Measurements from ENCODE around the gene CARF.
A peak's percentile ranks its signal among the peaks of the same experiment; 100 is the strongest.
"Not testable (repeated sequence)": the region's sequence is repeated elsewhere in the genome, so short reads cannot be mapped to it uniquely, and the experiment has no call there.

CARF gene
- 2.5 to 34.9 (median 33.4) reads per million in 3 experiments for total RNA-seq

- DNase-seq: peak; percentile 92
Measured at GRCh38 chr2:202911512-202912341, at the start of gene CARF, which contains the start of gene WDR12. TSS of gene CARF (plus strand) at chr2:202912275. CDS start at chr2:202941903, 29,628 bp downstream. TSS of gene WDR12 (minus strand) at chr2:202911673. CDS start at chr2:202911476, 197 bp downstream.

DNA sequence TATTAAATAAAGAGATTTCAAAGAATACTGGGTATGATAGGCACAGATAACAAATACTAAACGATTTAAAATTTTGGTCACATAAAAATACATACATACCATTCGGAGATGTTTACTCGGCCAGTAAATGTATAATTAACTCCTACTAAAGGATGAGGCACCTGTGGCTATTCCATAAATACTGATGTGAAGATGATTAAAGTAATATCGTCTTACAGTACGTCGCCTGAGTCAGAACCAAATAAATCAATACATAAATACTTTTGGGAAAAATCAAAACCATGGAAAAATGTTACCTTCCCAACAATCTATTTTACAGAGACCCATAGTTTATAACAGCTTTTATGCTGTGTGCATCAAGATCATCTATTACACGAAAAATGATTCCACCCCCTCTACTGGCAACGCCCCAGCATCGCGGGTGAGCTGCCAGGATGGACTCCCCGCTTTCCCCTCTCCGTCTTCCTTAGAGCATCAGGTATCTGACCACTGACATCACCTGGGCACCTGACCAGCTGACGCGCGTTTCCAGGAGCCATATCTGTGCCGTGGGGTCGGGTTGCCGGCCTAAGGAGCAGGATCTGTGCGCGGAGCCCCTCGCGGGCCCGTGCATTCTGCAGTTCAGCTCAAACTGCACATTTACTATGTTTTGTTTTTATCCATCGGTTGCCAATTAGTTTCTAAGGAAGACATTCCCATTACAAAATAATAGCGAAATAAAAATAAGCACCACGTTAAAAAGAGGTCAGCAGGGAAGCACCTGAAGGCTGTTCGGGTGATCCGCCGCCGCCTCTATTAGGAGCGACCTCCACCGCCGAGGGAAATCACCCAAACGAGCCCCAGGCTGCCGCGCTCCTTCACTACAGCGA is 41.4 kb upstream of the CARF start:
- peak; percentile 35 for DNase-seq

GRCh38 chr2:202871300-202872141 is 40.6 kb upstream of the CARF start, which contains the start of gene ICA1L:
TSS of gene ICA1L (minus strand) at chr2:202871766. CDS start at chr2:202829009, 42,757 bp downstream.
- DNase-seq: peak; percentile 38

DNA sequence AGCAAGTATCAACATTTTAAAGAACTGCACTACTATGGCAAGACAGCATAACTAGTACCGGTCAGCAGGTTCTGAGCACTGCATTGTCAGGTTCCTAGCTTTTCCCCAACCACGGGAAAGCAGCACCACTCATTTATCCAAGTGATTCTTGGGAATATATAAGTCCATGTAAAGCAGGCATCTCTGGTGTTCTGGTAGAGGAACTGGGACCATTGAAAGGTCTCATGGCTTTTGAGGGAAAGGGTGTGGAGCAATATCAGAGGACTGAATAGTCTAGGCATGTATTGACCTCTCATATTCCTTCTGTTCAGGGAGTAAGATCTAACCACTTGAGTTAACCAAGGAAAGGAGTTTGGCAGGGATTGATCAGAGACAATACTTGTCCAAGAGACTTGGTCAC is 34.4 kb upstream of the CARF start:
- no peak for DNase-seq

GRCh38 chr2:202881570-202881969 is 30.5 kb upstream of the CARF start:
- no peak for DNase-seq

DNA sequence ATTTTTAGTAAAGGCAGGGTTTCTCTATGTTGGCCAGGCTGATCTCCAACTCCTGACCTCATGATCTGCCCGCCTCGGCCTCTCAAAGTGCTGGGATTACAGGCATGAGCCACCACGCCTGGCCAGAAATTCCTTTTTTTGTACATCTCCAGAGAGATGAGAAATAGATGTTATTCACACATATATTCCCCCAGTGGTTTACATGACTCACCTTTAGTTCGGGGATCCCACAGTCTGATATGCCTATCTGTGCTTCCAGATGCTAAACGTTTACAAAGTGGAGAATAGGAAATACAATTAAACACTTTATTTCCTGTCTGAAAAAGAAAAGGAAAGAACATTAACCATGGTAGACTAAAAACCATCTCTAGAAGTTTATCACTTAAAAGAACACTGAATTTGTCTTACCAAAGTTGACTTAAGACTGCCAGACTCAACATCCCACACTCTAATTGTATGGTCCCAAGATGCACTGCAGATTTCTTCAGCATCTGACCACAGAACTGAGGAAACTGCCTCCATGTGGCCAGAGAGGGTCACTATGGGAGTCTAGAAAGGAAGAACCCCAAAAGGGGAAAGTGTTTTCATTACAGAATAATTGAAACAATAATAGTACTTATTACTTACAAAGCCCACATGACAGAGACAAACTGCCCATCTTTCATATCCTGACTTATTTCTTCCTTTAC is 27.9 kb upstream of the CARF start:
- DNase-seq: no peak

GRCh38 chr2:202885190-202885589 is 26.9 kb upstream of the CARF start:
- DNase-seq: no peak

GRCh38 chr2:202905507-202905906 is 6.6 kb upstream of the CARF start:
- DNase-seq: not testable (repeated sequence)

GRCh38 chr2:202908186-202908585 is 3.9 kb upstream of the CARF start:
- no peak for DNase-seq

- no peak for DNase-seq
Measured at GRCh38 chr2:202909394-202910192, 2.5 kb upstream of the CARF start.

- not testable (repeated sequence) for DNase-seq
Measured at GRCh38 chr2:202910250-202910649, 1.8 kb upstream of the CARF start.

- DNase-seq: no peak
Measured at GRCh38 chr2:202910698-202911097, 1.4 kb upstream of the CARF start.

GRCh38 chr2:202911203-202911511 is 918 bp upstream of the CARF start:
- no peak for DNase-seq

GRCh38 chr2:202912342-202913201 is 497 bp downstream of the CARF start:
- DNase-seq: peak; percentile 0

- DNase-seq: no peak
Measured at GRCh38 chr2:202918860-202919259, 6.8 kb downstream of the CARF start.

DNA sequence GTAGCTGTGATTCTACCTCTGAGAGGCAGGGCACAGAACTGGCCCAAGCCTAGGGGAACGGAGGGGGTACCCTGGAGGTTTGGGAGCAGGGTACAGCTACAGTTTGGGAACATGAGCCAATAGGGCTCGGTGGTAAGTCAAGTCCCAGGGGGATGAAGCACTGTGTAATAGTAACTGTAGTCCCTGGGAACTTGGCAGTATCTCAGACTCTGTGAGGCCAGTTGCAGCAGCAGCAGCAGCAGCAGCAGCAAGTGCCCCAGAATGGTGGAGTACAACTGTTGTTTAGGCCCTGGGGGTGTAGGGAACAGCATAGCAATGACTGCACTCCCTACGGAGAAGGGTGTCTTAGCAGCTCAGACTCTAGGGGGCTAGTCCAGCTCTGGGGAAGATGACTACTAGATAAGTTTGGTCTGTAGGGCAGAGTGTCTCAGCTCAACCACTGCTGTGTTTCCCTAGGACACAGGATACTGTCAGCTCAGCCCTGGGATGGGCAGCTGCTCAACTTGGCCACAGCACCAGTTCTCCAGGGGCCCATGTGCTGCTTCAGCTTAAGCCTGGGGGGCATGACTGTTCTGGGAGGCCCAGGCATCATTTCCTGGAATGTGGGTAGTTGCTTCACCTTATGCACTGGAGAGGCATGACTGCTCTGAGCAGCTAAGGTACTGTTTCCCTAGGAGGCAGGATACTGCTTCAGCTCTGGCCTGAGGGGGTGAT is 20.5 kb downstream of the CARF start:
- DNase-seq: no peak

DNA sequence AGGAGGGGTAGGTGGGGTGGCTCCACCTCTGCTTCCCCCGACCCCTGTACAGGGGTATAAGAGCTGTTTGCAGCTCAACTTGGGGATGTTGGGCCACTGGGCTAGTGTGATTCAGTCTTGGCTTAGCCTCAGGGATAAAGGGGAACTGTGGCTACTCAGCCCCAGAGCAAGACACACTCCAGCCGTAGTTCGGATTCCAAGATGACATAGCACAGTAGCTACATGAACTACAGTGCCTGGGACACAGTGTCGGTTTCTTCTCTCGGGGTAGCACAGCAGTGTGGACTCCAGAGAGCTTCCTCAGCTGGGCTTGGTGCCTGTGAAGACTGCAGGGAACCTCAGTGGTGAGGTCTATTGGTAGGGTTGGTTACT is 21.1 kb downstream of the CARF start:
- DNase-seq: no peak

GRCh38 chr2:202933958-202934357 is 21.9 kb downstream of the CARF start:
- no peak for DNase-seq

- DNase-seq: no peak
Measured at GRCh38 chr2:202934456-202934855, 22.4 kb downstream of the CARF start.

DNA sequence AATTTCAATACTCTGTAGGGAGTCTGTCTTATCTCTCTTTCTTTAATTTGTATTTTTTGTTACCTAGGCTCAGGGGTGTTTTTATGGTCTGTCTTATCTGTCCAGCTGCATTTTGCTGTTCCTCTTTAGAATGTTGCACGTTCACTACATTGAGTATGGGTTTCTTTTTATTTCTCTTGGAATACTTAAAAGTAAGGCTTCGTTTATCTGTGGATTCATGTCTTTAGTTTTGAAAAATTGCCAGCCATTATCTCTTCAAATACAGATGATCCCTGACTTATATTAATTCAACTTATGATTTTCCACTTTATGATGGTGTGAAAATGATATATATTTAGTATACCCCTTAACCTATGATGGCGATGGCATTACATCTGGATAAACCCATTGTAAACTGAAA is 26.9 kb downstream of the CARF start:
- no peak for DNase-seq
